ENCODE data around the gene SACM1L. TPM values are rescaled to one million over a fixed set of nuclear protein-coding genes. Genes with fewer than 3 reads are reported as not detected.
"Not testable (repeated sequence)": the region's sequence is repeated elsewhere in the genome, so short reads cannot be mapped to it uniquely, and the experiment has no call there.

SACM1L gene
- total and polyA plus RNA-seq, 2 experiments from 2014 or later = 32.8 to 37.5 TPM

GRCh38 chr3:45746165-45746776, 57.1 kb downstream of the SACM1L start:
- no peaks in the 10 kb centered on the region for H3K4me1 ChIP-seq (ENCODE audit: low read depth)
- H3K36me3 ChIP-seq = peaks cover 28% of the 10 kb centered on the region
- no peak for DNase-seq (ENCODE audit: low read depth in 1 of 2, low spot score in 1 of 2)

GRCh38 chr3:45746777-45747622, 57.8 kb downstream of the SACM1L start:
- H3K9me3 ChIP-seq (ENCODE audit: low read depth) = no peaks in the 10 kb centered on the region
- no peaks in the 10 kb centered on the region for H3K27me3 ChIP-seq
- H3K27ac ChIP-seq = peak overlapping the region; percentile 8
- DNase-seq (ENCODE audit: low read depth in 1 of 2, low spot score in 1 of 2) = no peak
- no peak for TF ChIP-seq CTCF (IDR thresholded peaks at IDR 0.05; ENCODE audit: low read depth, low read length)
- peaks cover 27% of the 10 kb centered on the region for H3K36me3 ChIP-seq
- H3K4me3 ChIP-seq = no peak overlapping the region
- no peaks in the 10 kb centered on the region for H3K4me1 ChIP-seq (ENCODE audit: low read depth)

More at GRCh38 chr3:45746165-45746776, 57.1 kb downstream of the SACM1L start:
- Histone ChIP-seq H3K27ac (no peak overlapping the region), H3K27me3 (no peaks in the 10 kb centered on the region), H3K4me3 (no peak overlapping the region), H3K9me3 (ENCODE audit: low read depth) (no peaks in the 10 kb centered on the region)
- TF ChIP-seq CTCF (IDR thresholded peaks at IDR 0.05; ENCODE audit: low read depth, low read length) = no peak

GRCh38 chr3:45748068-45748467, 58.9 kb downstream of the SACM1L start:
- no peak for DNase-seq (ENCODE audit: low read depth in 1 of 2, low spot score in 1 of 2)
- Histone ChIP-seq H3K27me3 (no peaks in the 10 kb centered on the region), H3K9me3 (ENCODE audit: low read depth) (no peaks in the 10 kb centered on the region), H3K4me3 (no peak overlapping the region), H3K36me3 (peaks cover 26% of the 10 kb centered on the region), H3K4me1 (ENCODE audit: low read depth) (no peaks in the 10 kb centered on the region), H3K27ac (peak overlapping the region; percentile 8)
- TF ChIP-seq CTCF (IDR thresholded peaks at IDR 0.05; ENCODE audit: low read depth, low read length) = no peak

- H3K4me3 ChIP-seq; H3K27ac ChIP-seq; H3K9me3 ChIP-seq (ENCODE audit: low read depth); DNase-seq (ENCODE audit: low read depth in 1 of 2, low spot score in 1 of 2); H3K27me3 ChIP-seq; H3K4me1 ChIP-seq (ENCODE audit: low read depth): not testable (repeated sequence)
- H3K36me3 ChIP-seq = peaks cover 16% of the 10 kb centered on the region
Measured at GRCh38 chr3:45749036-45749600, 59.9 kb downstream of the SACM1L start.

GRCh38 chr3:45749880-45750279, 60.7 kb downstream of the SACM1L start:
- Histone ChIP-seq H3K27me3 (no peaks in the 10 kb centered on the region), H3K4me3 (no peak overlapping the region), H3K36me3 (peaks cover 14% of the 10 kb centered on the region), H3K9me3 (ENCODE audit: low read depth) (no peaks in the 10 kb centered on the region), H3K27ac (no peak overlapping the region), H3K4me1 (ENCODE audit: low read depth) (no peaks in the 10 kb centered on the region)
- TF ChIP-seq CTCF (IDR thresholded peaks at IDR 0.05; ENCODE audit: low read depth, low read length) = no peak
- DNase-seq (ENCODE audit: low read depth in 1 of 2, low spot score in 1 of 2) = no peak
